Esophagus squamous epithelium (tissue), 4 donors: ENCODE data around the gene CCER1. TPM values are rescaled to one million over a fixed set of nuclear protein-coding genes. Genes with fewer than 3 reads are reported as not detected.

Source experiments
- total RNA-seq, 4 donors: library from RNA; depleted of rRNA; stranded (reverse); fragments of >200 nt; gene quantifications; one replicate each; pipeline ENCODE4 v1.1.0, GENCODE V29; 2016

The CCER1 gene
- total RNA-seq, 4 donors from 2014 or later, result not detected

Other genes starting within 250 kb of the CCER1 start
- not detected for gene EPYC, start 49.8 kb upstream of the CCER1 start, total RNA-seq
- not detected for gene KERA, start 102.8 kb upstream of the CCER1 start, total RNA-seq
- gene LUM, start 156.3 kb upstream of the CCER1 start, total RNA-seq, result 10 to 100 TPM in 3 of 4 donors, 1 to 10 TPM in 1; 5.1 to 51.5 (median 30.7) TPM
- gene DCN, start 227.6 kb upstream of the CCER1 start, total RNA-seq, result 1,000 to 10,000 TPM in 1 of 4 donors, 100 to 1,000 TPM in 1, 10 to 100 TPM in 2; 50.1 to 1,296 (median 333) TPM